Stimulated activated CD4-positive, alpha-beta T cell treated with anti-CD3 and anti-CD28 coated beads, TNF-alpha, amount 100 ng/mL, for 24 hours (primary cell): ENCODE measurements around the gene FLRT2.

Experiments used
- DNase-seq, 3 experiments: peaks; one replicate each; pipeline ENCODE4 v3.0.0-alpha.2; 2020; ENCODE audit warnings: low read depth in 3 of 3

Gene FLRT2

DNA sequence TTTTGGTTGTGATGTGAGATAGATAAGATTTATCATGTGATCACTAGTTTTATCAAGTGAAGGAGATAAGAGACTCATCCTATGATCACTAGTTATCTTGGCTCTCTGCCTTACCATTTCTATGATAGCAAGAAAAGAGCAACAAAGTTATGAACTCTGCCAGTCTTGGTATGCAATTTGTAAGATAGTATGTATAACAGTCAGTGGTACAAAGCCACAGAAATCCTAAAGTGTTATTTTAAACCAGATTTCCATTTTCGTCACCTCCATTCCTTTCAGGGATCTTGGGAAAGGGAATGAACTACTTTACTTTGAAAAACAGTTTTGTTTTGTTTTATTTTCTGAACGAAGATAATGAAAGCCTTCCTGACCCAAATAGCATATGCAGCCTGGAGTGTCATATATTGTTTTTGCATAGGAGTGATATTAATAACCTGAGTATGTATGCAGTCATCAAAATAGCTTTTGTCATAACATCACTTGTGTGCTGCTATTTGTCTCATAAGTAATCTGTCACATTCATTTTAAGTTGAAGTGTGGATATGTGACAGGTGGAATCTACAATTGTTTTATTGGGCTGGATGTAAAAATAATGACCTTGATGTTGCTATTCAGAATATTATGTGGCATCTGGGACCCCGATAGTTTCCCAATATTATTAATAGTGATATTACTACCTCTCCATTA, 35.0 kb downstream of the FLRT2 start:
- DNase-seq = no peak

GRCh38 chr14:85565862-85566296, 35.9 kb downstream of the FLRT2 start:
- no peak for DNase-seq

DNA sequence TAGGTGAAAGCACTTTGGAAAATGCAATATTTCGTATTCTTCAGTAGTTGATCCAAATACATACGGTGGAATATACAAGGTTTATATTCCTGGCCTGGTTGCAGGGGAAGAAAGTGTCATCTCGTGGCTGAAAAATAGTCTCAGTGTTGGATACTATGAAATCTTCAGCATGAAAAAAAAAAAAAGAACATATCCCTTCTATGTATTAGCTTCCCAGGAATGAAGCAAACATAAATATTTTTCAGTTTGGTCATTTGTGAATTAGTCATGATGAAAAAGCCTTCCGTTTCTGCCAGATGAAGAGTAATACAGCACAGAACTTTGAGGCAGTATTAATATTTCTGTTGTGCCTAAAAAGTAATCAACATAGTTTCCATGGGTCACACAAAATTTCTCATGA, 36.7 kb downstream of the FLRT2 start:
- no peak for DNase-seq

GRCh38 chr14:85572011-85572410, 42.1 kb downstream of the FLRT2 start:
- no peak for DNase-seq

DNA sequence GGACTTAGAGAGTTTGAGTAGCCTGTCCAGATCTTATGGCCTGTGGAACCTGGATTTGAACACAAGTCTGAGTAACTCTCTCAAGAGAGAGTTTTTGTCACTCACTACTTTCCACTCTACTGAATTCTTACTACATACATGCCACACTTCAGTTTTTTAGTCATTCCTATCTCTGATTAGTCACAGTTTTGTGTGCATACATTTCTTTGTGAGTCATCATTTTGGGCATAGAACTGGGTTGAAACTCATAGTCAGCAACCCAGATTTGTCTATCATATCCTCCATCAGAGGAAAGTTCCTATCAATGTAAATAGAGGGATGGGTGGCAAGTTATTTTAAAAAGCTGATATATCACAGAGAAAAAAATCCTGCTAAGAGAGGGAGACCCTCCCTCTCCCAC, 42.9 kb downstream of the FLRT2 start:
- no peak for DNase-seq

- DNase-seq = no peak
Measured at GRCh38 chr14:85573406-85573805, 43.5 kb downstream of the FLRT2 start.

DNA sequence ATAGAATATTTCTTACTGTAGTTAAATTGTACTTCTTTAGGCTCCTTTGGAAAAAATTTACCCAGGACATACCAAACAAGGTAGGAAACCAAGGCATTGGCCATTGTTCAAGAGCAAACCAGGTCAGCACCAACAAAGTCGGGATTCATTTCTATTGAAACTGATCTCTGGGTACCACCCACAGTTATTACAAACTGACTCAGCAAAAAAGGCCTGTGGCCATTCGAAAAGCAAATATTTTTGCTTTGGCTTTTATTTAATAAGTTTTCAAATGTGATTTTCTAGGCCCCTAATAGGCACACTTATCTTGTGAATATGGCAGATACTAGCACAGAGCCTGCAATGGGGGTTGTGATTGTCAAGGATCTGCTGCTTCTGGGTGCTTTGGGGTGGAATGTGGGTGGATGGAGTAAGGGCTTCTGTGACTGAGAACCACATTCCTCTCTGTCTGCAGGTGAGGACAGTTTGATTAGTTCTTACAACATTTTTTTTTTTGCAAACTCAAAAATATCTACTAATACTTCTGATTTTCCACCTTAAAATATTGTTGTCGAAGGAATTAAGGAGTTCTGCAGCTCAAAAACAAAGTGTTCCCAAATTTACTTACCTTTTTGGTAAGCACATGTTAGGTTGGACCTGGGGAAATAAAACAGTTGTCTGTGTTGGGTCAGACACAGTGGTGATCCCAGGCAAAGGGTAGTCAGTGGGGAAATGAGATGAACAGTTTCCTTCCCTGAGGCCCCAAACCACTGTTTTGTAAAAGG, 45.1 kb downstream of the FLRT2 start:
- DNase-seq = no peak

DNA sequence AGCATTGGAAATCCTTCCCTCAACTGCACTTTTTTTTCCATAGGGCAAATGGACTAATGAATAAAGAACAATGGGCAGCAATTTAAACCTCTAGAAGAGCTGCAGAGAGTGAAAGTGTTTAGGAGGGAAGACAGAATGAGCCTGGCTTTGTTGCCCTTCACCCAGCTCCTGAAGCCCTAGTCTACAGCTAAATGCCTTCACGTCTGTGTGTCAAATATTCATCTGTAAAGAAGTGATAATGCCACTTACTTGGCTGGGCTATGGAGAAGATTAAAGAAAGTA, 45.6 kb downstream of the FLRT2 start:
- DNase-seq = no peak

DNA sequence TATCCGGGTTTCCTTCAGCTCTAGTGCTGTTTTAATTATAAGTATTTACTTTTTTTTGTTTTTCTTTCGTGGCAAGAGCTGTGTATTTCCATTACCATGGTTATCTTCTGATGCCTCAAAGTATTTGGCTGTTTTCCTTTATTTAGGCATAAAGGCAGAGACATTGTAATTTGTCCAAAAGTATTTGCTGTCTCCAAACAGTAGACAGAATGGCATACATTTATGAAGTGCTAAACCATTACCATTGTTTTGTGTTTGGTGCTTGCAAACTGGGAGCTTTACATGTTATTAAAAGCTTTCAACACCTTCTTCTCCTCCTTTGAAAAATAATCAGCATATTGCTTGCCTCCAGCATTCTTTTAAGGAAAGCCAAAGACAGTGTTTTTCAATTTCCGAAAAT, 46.3 kb downstream of the FLRT2 start:
- DNase-seq = no peak

GRCh38 chr14:85576848-85577542, 47.1 kb downstream of the FLRT2 start:
- DNase-seq = no peak

- DNase-seq = no peak
Measured at GRCh38 chr14:85577543-85578114, 47.7 kb downstream of the FLRT2 start.

DNA sequence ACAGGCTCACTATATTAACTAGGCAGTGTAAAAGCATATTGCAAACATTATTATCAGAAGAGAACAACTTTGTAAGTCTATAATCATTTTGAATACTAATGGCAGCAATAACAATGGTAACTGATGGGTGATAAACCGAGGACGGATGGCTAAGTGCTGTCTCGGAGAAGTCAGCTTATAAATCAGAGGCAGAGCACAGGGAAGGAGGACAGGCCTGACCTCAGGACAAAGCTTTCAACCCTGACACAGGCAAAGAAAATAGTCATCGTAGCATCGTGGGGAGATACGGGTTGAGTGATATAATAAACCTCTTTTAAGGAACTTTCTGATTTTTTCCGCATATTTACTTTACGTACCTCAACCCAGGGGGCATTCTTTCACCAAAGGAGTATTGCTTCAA, 48.4 kb downstream of the FLRT2 start:
- no peak for DNase-seq

DNA sequence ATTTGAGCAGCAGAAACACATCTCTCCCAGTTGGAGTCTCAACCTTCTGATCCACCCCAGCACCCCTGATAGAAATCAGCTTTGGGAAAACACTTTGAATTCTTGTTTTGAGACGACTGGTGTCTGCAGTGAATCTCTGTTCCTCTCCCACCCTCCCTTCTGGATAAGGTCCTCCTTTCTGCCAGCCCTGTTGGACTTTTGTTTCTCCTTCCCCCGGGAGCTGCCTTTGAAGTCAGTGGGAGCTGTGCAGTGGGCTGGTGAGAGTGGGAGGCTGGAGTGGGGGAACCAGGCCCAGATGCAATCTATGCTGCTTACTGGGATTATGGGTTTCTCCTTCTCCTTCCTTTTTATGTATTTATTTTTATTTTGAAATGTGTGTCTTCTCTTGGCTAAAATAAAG, 49.0 kb downstream of the FLRT2 start:
- no peak for DNase-seq

GRCh38 chr14:85579942-85580341, 50.0 kb downstream of the FLRT2 start:
- DNase-seq = no peak

DNA sequence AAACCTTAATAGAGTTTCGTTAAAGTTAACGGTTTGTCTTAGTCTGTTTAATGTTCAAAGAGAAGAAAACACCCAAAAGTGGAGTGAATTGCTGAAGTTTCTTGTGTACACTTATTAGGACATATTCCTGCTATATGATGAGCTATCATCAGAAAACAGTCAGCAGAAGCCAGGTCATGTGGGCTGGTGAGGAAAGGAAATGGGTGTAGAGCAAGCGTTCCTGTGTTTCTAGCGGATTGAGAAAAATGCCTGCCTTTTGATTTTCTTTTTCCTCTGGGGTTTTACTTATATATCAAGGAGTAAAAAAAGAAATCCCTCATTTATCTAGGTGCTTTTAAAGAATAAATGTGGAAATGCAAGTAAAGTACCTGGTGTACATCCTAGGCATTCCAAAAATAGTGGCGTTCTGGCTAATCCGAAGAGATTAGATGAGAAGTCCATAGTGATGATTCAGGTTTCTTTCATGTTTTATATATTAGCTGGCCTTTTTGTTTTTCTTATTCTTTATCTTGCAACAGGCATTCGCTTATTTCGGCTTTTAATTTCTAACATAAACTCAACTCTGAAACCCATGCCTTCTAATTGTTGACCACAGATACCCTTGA, 50.7 kb downstream of the FLRT2 start:
- DNase-seq = no peak

DNA sequence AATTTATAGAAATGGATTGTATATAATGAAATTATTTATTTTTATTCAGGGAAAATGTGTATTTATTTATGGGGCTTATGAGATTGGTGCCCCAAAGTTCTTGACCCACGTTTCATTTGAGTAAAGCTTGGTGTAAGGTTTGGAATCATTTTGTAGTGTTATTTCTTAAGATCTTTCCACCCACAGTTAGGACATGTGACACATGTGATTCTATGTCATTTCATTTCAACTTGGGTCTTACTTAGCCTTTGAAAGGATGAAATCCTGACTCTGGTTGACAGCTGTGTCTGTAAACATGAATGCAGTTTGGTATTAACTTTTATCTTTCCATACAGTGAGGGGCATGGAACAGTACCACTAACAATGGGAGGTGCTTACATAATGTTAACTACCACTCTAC, 51.7 kb downstream of the FLRT2 start:
- no peak for DNase-seq

- no peak for DNase-seq
Measured at GRCh38 chr14:85583380-85583779, 53.4 kb downstream of the FLRT2 start.

DNA sequence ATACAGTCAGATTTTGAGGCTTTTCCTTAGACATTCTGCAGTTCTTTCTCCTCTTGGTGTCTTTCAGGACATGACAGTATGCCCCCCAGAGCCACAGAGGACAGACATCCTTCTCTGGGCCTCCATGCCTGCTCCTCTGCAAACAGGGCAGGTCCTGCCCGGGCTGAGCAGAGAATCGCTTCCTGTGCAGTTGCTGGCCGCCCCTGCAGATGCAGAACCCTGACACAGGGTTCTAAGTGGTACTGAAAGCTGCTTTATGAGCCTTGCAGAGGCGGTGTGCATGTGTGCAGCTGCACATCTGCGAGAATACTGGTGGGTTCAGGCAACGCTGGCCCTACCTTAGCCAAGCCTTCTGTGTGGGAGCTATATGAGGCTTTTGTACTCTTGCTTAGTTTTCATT, 54.5 kb downstream of the FLRT2 start:
- no peak for DNase-seq

DNA sequence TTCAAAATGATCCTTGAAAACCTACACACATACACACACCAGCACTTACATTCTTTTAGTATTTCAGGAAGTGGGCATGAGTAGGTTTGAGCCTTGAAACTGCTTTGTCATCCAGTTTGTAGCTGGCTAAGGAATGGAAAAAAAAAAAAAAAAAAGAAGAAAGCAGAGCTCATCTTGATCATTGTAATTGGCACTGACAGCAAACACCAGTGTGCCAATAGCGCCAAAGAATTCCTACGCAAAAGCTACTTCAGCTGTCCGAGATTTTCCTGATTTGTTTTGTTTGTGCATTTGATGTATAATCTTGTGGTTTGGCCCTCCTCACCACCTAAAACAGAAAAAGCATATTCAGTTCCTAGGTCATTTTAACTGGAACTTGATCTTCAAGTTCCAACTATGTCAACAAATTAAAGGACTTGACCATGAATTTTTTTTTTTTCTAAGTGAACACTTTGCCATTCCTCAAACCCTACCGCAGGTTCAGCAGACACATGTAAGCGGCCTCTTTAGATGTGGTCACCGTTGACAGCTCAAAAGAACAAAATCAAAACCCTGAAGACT, 57.3 kb downstream of the FLRT2 start:
- no peak for DNase-seq

- no peak for DNase-seq
Measured at GRCh38 chr14:85590784-85591183, 60.8 kb downstream of the FLRT2 start.

DNA sequence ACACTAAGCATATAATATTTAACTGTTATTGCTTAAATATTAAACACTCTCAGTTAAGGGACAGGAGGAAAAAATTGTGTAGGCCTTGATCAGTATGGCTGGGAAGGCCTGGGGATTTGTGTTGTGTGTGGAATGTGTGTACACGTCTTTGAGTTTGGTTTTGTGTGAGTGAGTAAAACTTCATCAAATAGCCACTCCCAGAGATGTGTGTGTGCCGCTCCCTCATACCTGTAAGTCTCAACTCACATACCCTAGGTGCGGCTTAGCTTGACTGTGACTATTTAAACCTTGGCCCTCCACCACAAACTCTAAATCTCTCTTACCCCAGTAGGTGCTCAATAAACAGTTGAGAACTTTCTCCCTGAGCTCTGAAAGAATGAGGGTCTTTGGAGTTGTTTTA, 64.3 kb downstream of the FLRT2 start:
- no peak for DNase-seq

DNA sequence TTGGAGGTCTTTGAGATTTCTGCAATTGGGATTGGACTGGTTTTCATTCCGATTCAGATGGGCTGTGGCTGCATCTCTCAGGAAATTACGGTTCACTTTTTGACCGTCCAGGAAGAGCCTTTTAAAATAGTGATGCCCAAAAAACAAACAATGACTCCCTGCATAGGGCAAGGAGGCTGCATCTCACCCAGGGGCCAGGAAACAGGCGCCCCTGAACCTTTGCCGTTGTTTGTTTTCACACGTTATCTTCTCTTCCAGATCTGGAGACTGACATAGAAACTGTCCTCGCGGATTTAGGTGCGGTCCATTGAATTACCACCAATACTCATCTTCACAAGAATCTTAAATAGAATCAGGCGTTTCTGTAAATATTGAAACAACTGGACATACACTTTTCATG, 66.0 kb downstream of the FLRT2 start:
- no peak for DNase-seq
